DND-41 (cell line): ENCODE results near the gene ZBTB45.

ENCODE experiments used
- CTCF ChIP-seq: IDR thresholded peaks from 2 replicates; pipeline ENCODE4 v1.5.1; 2012; ENCODE audit warnings: borderline replicate concordance, low read length, moderate library complexity, mild to moderate bottlenecking; ENCODE audit not compliant: poor library complexity, severe bottlenecking; ENCODE audit errors: extremely low read depth
- EZH2 ChIP-seq: IDR thresholded peaks from 3 replicates; pipeline ENCODE4 v1.6.1; 2012; ENCODE audit warnings: borderline replicate concordance, low read depth, mild to moderate bottlenecking, moderate library complexity, low read length, inconsistent platforms; ENCODE audit not compliant: severe bottlenecking

GRCh38 chr19:58479303-58479702 is 40.3 kb downstream of the ZBTB45 start:
- TF ChIP-seq CTCF: no peak
- TF ChIP-seq EZH2: no peak
